ENCODE results near the gene PFKL.
"Not testable (repeated sequence)": the region's sequence is repeated elsewhere in the genome, so short reads cannot be mapped to it uniquely, and the experiment has no call there.

Gene PFKL

DNA sequence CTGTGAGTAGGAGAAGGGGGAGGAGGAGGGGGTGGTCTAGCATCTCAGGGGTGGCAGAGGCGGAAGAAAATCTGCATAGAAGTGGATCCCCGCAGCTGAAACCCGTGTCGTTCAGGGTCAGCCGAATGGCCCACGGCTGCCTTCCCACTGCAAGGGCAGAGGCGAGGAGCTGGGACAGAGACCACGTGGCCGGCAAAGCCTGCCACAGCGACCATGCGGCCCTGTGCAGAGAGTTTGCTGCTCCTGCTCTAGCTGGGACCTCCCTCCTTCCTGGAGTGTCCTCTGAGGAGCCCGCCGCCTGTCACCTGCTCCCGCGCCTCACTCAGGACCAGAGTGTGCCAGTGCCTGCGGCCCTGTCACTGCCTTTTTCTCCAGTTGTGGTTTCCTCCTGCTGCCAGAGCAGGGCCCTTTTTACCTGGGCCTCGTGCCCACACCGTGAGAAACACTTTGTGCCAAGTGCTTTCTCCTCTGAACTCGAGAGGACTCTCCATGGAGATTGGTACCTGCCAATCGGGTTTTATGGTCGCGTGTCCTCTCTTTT is 48.1 kb downstream of the PFKL start:
- DNase-seq = no peak

DNA sequence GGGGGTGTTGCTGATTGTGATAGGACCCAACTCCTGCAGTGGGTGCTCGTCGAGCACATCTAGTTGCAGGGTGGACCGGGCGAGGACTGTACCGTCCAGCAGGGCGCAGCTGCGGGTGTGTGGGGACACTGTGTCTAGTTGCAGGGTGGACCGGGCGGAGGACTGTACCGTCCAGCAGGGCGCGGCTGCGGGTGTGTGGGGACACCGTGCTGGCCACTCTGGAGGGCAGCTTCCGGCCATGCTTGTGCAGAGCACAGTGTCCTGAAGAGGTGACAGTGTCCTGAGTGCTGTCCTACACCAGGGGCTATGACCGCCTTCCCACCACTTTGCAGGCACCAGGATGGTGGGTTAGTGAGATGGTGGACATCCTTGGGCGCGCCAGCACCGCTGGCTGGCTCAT is 49.0 kb downstream of the PFKL start:
- DNase-seq = no peak

DNA sequence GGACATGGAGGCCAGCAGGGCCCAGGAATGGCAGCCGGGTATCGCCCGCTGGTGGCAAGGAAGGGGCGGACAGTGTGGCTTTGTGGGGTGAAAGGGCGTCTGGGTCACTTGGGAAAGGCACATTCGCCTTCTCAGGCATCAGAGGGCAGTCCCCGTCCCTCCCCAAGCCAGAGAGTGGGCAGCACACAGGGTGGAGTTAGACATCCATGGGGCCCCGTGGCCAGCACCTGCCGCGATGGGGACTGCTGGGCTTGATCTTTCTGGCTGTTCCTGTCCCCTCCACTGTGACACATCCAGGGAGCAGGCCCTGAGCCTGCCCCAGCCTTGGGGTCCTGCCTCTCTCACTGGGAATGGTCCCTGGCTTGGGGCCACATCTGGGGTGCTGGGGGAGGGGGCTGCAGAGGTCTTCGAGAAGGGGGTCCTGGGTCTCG is 49.6 kb downstream of the PFKL start:
- no peak for DNase-seq

DNA sequence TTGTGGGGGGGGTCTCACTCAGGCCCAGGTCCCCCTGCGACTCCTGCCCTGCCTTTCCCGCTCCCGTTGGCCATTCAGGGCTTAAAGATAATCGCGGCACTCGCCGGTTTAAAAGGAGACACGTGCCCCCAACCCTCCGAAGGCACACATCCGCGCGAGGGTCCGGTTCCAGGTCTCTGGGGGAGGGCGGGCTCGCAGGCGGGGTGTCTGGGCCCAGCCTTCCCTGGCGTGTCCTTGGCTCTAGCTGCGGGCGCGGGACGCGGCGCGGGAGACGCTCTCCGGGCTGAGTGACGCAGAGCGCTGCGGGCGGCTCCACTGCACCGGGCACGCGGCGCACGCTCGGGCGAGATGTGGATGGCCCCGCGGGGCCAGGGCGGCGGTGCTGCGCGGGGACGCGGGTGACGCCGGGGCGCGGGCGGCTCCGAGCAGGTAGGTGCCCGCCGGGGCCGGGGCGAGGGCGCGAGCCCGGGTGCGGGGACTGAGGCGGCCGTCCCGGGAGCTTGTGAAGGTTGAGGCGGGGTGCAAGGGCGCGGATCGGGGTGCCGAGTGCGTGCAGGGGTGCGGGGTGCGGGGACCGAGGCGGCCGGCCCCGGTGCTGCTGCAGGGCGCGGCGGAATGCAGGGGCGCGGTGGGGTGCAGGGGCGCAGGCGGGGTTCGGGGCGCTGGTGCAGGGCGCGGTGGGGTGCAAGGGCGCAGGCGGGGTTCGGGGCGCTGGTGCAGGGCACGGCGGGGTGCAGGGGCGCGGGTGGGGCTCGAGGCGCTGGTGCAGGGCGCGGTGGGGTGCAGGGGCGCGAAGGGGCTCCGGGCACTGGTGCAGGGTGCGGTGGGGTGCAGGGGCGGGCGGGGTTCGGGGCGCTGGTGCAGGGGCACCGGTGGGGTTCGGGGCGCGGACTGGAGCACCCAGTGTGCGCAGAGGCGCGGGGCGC is 50.3 kb downstream of the PFKL start:
- DNase-seq = no peak

DNA sequence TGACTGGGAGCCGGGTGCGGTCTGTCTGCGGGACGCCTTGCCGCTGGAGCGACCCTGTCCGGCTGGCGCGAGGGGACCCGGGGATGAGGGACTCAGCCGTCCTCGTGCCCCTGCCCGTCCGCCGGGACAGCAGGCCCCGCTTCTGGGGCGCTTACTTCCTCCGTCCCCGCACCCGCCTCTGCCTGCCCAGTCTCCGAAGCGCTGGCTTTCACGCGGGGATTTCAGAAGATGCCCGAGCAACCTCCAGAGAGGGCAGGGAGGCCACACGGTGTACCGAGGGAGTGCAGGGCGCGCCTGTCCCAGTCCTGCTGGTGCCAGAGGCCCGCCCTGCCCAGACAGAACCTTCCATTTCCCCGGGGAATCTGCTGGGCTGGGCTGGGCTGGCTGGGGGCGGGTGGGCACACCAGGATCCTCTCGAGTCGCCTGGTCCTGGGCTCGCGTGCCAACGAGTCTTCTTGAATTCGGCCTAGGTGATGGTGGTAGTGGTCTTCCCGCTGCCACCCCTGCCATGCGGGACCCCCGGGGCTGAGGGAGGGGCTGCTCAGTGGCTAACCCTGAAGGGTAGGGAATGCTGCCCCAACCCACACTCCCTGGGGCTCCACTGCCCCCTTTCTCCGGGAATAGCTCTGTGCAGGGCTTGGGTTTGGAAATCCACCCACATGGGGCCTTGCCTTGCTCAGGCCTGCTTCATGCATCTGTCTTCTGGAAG is 51.1 kb downstream of the PFKL start:
- DNase-seq = no peak

DNA sequence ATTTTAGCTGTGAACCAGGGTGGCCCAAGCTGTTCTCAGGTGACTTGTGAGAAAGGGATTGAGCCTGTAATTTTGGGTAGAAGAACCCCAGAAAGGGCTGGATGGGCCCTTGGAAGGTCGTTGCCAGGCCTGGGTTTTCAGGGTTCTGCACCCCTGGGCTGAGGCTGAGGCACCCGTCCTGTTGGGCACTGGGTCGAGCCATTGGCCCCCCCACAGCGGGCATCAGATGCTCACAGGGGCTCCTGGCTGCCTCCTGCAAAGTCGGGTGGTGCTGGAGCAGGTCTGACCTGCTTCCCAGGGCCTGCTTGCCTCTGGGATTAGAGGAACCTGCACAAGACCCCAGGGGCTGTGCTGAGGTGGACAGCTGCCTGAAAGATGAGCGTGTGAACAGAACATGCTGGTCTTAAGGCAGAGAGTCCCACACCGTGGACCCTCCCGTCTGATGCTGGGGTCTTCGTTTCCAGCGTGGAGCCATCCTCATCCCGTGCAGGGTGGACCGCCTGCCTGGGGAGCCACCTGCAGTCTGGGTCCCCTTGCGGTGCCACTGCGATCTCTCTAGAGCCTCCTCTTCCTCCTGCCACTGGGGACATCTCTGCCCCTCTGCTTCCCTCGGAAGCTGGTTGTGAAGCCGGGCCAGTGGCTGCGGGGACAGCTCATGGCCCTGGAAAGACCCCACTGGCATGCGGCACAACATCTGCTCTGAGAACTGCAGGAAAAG is 51.8 kb downstream of the PFKL start:
- no peak for DNase-seq

DNA sequence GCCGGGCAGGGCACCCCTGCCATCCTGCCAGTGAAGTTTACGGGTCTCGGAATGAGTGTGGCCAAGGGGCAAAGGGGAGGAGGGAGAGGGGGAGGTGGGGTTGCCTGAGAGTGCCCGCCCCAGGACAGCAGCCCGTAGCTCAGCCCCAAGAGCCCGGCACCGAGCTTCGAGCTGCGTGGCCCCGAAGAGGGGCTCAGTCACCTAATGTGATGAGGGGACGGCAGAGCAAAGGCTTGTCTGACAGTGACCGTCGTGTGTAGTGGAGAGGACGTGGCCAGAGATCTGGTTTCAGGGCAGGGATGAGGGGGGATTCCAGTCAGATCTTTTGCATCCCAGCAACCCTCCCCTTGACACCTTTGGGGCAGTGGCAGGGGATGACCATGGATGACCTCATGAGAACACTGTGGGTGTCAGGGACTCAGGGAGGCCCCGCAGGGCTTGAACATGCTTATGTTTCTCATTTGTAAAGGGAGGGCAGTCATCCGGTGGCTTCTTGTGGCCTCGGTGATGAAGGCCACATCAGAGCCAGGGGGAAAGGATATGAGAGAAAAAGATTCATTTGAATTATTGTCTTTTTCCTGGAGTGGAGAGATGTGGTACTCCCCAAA is 52.5 kb downstream of the PFKL start:
- no peak for DNase-seq

DNA sequence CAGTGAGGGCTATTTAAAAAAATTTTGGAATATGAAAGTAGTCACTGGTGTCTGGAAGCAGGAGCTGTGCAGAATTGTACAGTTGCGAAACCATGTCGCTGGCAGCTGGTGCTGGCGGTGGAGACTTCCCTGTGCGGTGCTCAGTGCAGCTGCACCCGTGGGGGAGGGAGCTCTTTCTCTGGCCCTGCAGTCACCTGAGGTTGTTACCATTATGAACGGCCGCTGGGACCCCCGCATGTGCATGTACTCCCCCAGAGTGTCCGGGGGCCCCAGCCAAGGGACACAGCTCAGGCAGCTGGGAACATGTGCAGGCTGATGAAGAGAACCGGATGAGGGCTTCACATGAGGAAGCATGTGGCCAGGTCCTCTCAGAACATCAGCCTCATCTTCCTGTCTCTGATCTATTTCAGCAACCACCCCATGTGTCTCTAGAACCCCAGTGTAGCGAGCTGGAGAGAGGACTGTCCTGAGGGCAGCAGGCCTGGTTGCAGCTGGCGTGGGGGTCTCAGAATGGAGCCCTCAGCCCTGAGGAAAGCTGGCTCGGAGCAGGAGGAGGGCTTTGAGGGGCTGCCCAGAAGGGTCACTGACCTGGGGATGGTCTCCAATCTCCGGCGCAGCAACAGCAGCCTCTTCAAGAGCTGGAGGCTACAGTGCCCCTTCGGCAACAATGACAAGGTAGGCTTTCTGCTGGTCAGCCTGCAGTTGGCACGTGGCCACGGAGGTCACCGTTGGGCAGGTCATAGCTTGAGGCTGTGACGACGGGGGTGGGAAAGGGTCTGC is 53.5 kb downstream of the PFKL start, which contains the start of gene TRPM2:
Gene TRPM2, plus strand, starts transcription at position 431 of the 780 bp plus-strand sequence. Its CDS starts 80 bp downstream, at position 511.
- no peak for DNase-seq

DNA sequence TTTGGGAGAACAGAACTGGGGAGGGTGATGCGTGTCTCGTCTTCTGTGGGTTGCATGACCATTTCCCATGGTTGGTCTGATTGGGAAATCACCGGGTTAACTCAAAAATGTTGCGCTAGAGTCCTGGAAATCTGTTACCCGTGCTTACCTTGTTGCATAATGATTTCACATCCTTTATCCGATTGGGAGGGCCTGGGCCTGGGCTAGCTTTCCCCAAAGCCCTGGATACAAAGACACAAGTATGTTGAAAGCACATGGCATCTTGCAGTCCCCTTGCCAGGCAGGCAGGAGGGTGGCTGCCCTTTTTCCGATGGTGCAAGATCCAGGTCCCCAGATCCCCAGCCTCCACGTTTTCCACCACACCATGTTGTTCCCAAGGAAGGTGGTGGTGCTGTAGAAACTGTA is 54.1 kb downstream of the PFKL start:
- DNase-seq = no peak

DNA sequence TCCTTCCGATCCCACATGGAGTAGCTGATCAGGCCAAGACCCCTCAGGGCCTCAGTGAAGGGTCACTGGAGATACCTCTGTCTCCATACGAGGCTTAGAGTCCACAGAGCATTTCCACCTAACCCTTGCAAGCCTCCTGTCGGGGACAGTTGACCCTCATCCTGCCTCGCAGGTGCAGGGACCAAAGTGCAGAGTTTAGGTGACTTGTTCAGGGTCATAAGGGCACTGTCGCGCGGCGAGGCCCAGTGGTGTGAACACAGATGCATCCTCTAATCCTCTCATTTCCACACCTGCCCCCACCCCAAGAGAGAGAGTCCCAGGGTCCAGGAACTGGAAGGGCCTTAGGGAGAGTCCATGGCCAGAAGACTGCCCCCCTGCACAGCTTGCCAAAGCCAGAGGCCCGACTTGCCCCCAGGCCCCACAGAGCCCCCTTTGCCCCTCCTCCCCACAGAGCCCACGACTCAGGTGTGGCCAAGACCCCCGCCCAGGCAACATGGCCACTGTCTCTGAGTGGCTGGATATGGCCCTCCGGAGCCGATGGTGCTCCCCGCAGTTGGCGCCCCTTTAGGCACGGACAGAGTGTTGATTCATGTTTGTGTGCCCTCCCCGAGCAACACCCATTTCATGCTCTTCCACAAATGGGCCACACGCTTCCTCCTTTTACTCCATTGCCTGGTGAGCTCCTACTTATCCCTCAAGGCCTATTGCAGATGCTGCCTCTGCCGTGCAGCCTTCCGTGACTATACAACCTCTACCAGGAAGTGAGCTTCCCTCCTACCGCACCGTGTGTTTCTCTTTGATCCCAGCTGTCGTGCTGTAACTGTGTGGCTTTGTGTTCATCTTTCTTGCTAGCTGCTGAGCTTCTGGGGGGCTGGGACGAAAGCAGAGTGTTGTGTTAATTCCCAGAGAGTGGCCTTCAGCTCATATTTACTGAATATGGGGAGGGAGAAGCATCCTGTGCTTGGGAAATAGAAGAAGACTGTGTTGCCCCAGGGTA is 55.2 kb downstream of the PFKL start:
- DNase-seq = no peak

DNA sequence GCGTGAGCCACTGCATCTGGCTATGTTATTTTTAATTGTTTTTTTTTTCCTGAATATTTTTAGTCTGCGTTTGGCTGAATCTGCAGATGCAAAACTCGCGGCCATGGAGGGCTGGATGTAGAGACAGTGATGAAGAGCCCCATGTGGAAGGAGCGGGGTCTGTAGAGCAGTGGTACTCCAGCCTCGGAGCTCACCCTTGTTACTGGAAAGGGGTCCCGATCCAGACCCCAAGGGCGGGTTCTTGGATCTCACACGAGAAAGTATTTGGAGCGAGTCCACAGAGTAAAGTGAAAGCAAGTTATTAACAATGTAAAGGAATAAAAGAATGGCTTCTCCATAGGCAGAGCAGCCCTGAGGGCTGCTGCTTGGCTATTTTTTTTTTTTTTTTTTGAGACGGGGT is 56.3 kb downstream of the PFKL start:
- DNase-seq = no peak

DNA sequence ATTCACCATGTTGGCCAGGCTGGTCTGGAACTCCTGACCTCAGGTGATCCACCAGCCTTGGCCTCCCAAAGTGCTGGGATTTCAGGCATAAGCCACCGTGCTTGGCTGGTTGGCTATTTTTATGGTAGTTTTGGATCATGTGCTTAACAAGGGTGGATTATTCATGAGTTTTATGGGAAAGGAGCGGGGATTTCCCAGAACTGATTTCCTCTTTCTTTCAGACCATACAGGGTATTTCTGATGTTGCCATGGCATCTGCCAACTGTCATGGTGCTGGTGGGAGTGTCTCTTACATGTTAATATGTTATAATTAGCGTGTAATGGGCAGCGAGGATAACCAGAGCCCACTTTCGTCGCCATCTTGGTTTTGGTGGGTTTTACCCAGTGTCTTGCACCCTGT is 56.8 kb downstream of the PFKL start:
- no peak for DNase-seq

DNA sequence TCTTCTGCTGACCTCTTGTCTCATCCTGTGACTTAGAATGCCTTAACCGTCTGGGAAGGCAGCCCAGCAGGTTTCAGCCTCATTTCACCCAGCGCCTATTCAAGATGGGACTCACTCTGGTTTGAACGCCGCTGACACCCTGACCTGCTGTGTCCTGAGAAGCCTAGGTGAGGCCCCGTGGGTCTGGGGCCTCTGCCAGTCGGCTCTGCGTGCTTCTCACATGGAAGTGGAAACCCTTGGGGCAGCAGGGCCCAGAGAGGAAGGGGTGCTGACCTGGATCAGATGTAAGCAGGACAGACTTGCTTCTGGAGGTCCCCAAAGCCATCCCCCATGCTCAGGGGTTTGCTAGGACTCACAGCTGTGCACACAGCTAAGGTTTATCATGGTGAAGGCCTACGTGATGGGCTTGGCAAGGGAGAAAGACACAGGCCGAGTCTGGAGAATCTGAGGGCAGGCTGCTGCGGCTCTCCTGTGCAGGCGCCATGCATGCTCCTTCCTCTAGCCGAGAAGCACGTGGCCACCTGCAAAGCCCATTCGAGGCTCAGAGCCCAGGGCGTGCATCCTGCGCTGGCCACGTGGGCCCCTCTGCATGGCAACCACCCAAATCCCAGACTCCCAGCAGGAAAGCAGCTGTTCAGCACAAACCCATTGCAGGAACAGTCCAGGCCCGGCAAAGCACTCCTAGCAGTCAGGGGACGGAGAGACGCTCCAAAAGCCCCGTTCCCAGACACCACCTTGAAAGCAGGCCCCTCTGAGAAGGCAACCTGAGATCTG is 57.4 kb downstream of the PFKL start:
- no peak for DNase-seq

DNA sequence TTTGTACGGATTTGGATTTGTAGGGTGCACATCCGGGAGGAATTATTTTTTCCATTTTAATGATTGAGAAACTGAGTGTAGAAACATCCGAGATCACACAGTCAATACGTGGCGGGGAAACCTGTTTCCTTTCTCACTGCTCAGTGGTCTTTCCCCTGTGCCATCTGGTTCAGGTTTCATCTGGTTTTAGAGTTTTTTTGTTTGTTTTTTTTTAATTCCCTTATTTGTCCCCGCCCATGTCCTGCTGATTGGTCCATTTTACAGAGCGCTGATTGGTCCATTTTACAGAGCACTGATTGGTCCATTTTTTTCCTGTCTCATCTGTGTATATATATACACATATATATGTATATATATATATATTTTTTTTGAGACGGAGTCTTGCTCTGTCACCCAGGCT is 59.5 kb downstream of the PFKL start:
- DNase-seq = no peak

DNA sequence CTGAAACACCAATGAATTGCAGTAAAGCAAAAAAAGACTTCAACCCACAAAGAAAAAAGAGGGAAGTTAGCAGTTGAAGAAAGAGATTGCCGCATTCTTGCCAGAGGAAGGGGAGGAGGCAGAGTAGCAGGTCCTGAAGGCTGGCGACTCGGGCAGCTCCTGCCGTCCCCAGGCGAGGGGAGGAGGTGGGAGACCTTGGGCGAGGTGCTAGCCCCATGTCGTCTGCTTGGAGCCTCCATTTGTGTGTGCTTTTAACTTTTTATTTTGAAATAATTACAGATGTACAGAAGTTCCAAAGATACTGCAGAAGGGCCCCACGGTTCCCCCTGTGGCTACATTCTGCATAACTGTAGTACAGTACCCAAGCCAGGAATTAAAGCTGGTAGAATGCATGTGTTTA is 60.3 kb downstream of the PFKL start:
- no peak for DNase-seq

DNA sequence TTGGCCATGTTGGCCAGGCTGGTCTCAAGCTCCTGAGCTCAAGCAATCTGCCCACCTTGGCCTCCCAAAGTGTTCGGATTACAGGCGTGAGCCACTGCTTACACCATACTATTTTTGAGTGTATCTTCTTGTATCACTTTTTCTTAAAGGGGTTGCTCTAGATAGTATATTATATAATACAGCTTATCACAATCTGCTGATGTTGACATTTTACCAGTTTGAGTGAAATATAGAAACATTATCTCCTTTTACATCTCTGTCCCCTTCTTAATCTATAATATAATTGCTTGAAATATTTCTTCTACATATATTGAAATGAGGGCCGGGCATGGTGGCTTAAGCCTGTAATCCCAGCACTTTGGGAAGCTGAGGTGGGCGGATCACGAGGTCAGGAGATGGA is 62.0 kb downstream of the PFKL start:
- not testable (repeated sequence) for DNase-seq

DNA sequence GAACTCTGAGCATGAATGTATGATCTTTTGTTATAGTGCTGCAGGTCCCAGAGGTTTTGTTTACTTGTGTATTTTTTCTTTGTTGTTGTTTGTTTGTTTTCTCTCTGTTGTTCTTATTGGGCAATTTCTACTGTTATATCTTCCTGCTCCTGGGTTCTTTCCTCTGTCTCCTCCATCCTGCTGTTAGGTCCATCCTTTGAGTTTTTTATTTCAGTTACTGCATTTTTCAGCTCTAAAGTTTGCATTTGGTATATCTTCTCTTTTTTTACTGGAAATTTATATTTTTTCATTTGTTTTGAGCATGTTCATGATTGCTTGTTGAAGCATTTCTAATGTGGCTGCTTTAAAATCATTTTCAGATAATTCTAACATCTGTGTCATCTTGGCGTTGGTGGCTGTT is 63.4 kb downstream of the PFKL start:
- DNase-seq = no peak

DNA sequence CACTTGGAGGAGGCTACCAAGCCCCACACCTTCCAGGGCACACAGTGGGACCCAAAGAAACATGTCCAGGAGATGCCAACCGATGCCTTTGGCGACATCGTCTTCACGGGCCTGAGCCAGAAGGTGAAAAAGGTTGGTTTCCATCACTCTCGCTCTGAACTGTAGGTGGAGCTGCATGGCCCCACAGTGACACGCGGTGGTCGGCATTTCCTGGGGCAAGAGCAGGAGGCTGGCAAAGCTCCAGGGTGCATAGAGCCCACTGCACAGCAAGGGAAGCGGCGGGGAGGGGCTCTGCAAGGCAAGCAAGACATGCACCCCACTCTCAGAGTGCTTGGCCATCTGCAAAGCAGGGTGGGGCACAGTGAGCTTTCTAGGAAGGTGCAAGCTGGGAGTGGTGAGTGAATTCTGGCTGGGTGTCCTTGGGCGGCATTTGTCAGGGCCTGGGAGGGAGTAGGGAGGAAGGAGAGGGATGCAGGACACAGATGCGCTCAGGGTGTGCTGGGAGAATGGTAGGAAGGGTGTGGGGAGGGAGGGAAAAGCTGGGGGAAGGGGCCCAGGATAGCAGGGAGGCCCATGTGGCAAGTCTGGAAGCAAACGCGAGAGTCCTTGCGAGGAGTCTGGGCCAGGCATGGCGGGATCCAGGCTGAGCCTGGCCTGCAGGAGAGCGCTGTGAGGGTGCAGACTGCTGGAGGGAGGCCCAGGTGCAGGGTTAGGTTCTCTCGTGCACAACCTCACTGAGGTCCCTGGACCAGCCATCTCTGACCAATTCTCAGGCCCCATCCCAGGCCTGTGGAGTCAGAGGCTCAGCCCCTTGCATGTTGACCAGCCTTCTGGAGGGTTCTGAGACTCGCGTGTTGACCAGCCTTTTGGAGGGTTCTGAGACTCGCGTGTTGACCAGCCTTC is 64.5 kb downstream of the PFKL start:
- DNase-seq = no peak

All from NCI-H2081 treated with DMSO at 0.1 percent for 48 hours (cell line).